ENCODE measurements around the gene MRPL42. TPM values are rescaled to one million over a fixed set of nuclear protein-coding genes. Genes with fewer than 3 reads are reported as not detected.
"Not testable (repeated sequence)": the region's sequence is repeated elsewhere in the genome, so short reads cannot be mapped to it uniquely, and the experiment has no call there.

MRPL42 gene
- total RNA-seq, 2 donors from 2014 or later, result 91.1 to 131 TPM

- Mint-ChIP-seq H3K9me3 (no peaks in the 10 kb centered on the region), H3K27me3 (ENCODE audit: insufficient read depth) (no peaks in the 10 kb centered on the region), H3K27ac (no peak overlapping the region), H3K4me3 (no peak overlapping the region), H3K4me1 (no peaks in the 10 kb centered on the region), H3K36me3 (ENCODE audit: low read depth) (peaks cover 34% of the 10 kb centered on the region)
- Histone ChIP-seq H3K9ac (ENCODE audit: extremely low read depth, low read length, poor library complexity, severe bottlenecking) (no peak overlapping the region), H3K9me3 (ENCODE audit: control insufficient read depth, low read length) (no peaks in the 10 kb centered on the region), H3K27me3 (ENCODE audit: control insufficient read depth, insufficient read depth, low read length, poor library complexity, severe bottlenecking) (no peaks in the 10 kb centered on the region), H3K4me1 (ENCODE audit: control insufficient read depth, insufficient read depth, low read length) (no peaks in the 10 kb centered on the region), H3K36me3 (ENCODE audit: control insufficient read depth, insufficient read depth, low read length) (peaks cover 8% of the 10 kb centered on the region), H3K4me3 (ENCODE audit: low read length) (no peak overlapping the region), H3K27ac (ENCODE audit: low read depth, low read length) (no peak overlapping the region)
- TF ChIP-seq, protein P1, sequence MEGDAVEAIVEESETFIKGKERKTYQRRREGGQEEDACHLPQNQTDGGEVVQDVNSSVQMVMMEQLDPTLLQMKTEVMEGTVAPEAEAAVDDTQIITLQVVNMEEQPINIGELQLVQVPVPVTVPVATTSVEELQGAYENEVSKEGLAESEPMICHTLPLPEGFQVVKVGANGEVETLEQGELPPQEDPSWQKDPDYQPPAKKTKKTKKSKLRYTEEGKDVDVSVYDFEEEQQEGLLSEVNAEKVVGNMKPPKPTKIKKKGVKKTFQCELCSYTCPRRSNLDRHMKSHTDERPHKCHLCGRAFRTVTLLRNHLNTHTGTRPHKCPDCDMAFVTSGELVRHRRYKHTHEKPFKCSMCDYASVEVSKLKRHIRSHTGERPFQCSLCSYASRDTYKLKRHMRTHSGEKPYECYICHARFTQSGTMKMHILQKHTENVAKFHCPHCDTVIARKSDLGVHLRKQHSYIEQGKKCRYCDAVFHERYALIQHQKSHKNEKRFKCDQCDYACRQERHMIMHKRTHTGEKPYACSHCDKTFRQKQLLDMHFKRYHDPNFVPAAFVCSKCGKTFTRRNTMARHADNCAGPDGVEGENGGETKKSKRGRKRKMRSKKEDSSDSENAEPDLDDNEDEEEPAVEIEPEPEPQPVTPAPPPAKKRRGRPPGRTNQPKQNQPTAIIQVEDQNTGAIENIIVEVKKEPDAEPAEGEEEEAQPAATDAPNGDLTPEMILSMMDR (conservative IDR thresholded peaks at IDR 0.05), result no peak
- WGBS, 2 experiments (ENCODE audit: insufficient coverage in 1 of 2, insufficient read length in 1 of 2), result 83 to 89% methylated on average over 5 to 10 of the region's 11 CpGs
- peak; percentile 41 for DNase-seq
Observed at GRCh38 chr12:93550748-93551611, 83.7 kb downstream of the MRPL42 start.

GRCh38 chr12:93552427-93552826 is 85.1 kb downstream of the MRPL42 start:
- TF ChIP-seq, protein P1 (conservative IDR thresholded peaks at IDR 0.05), result no peak
- Histone ChIP-seq H3K27me3 (ENCODE audit: control insufficient read depth, insufficient read depth, low read length, poor library complexity, severe bottlenecking) (no peaks in the 10 kb centered on the region), H3K9me3 (ENCODE audit: control insufficient read depth, low read length) (peaks cover 9% of the 10 kb centered on the region), H3K4me3 (ENCODE audit: low read length) (no peak overlapping the region), H3K9ac (ENCODE audit: extremely low read depth, low read length, poor library complexity, severe bottlenecking) (no peak overlapping the region), H3K27ac (ENCODE audit: low read depth, low read length) (no peak overlapping the region), H3K4me1 (ENCODE audit: control insufficient read depth, insufficient read depth, low read length) (no peaks in the 10 kb centered on the region), H3K36me3 (ENCODE audit: control insufficient read depth, insufficient read depth, low read length) (peaks cover 20% of the 10 kb centered on the region)
- Mint-ChIP-seq H3K4me3 (no peak overlapping the region), H3K36me3 (ENCODE audit: low read depth) (peaks cover 45% of the 10 kb centered on the region), H3K27me3 (ENCODE audit: insufficient read depth) (no peaks in the 10 kb centered on the region), H3K4me1 (no peaks in the 10 kb centered on the region), H3K9me3 (no peaks in the 10 kb centered on the region), H3K27ac (no peak overlapping the region)
- DNase-seq, result no peak
- 83 to 89% methylated on average over 3 to 4 of the region's 4 CpGs for whole genome bisulfite sequencing, 2 experiments (ENCODE audit: insufficient coverage in 1 of 2, insufficient read length in 1 of 2)

DNA sequence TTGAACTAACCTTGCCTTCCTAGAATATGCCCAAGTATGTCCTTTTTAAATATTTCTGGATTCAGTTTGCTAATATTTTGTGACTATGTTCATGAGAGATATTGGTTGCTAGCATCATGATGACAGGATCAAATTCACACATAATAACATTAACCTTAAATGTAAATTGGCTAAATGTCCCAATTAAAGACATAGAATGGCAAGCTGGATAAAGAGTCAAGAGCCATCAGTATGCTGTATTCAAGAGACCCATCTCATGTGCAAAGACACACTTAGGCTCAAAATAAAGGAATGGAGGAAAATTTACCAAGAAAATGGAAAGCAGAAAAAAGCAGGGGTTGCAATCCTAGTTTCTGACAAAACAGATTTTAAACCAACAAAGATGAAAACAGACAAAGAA is 90.6 kb downstream of the MRPL42 start:
- H3K4me3 Mint-ChIP-seq; H3K27me3 Mint-ChIP-seq (ENCODE audit: insufficient read depth): not testable (repeated sequence)

GRCh38 chr12:93558685-93559084 is 91.4 kb downstream of the MRPL42 start:
- not testable (repeated sequence) for H3K27me3 ChIP-seq (ENCODE audit: control insufficient read depth, insufficient read depth, low read length, poor library complexity, severe bottlenecking); H3K4me3 Mint-ChIP-seq; DNase-seq; H3K27ac Mint-ChIP-seq; H3K4me1 Mint-ChIP-seq; H3K9ac ChIP-seq (ENCODE audit: extremely low read depth, low read length, poor library complexity, severe bottlenecking); H3K27me3 Mint-ChIP-seq (ENCODE audit: insufficient read depth); H3K27ac ChIP-seq (ENCODE audit: low read depth, low read length); H3K4me1 ChIP-seq (ENCODE audit: control insufficient read depth, insufficient read depth, low read length)
- Mint-ChIP-seq H3K36me3 (ENCODE audit: low read depth) (peaks cover 74% of the 10 kb centered on the region), H3K9me3 (peaks cover 35% of the 10 kb centered on the region)
- peak overlapping the region; percentile 14 for H3K4me3 ChIP-seq (ENCODE audit: low read length)
- WGBS, 2 experiments (ENCODE audit: insufficient coverage in 1 of 2, insufficient read length in 1 of 2), result 83% methylated on average over 1 of the region's 1 CpG; no CpG with 5 or more reads in 1 of the 2 experiments
- H3K9me3 ChIP-seq (ENCODE audit: control insufficient read depth, low read length), result peaks cover 41% of the 10 kb centered on the region
- H3K36me3 ChIP-seq (ENCODE audit: control insufficient read depth, insufficient read depth, low read length), result peaks cover 28% of the 10 kb centered on the region

More for the DNA sequence above, 90.6 kb downstream of the MRPL42 start:
- H3K4me1 ChIP-seq (ENCODE audit: control insufficient read depth, insufficient read depth, low read length); H3K27ac Mint-ChIP-seq; H3K4me1 Mint-ChIP-seq; H3K27me3 ChIP-seq (ENCODE audit: control insufficient read depth, insufficient read depth, low read length, poor library complexity, severe bottlenecking); H3K9ac ChIP-seq (ENCODE audit: extremely low read depth, low read length, poor library complexity, severe bottlenecking); DNase-seq; H3K27ac ChIP-seq (ENCODE audit: low read depth, low read length): not testable (repeated sequence)
- Histone ChIP-seq H3K36me3 (ENCODE audit: control insufficient read depth, insufficient read depth, low read length) (peaks cover 28% of the 10 kb centered on the region), H3K9me3 (ENCODE audit: control insufficient read depth, low read length) (peaks cover 41% of the 10 kb centered on the region), H3K4me3 (ENCODE audit: low read length) (peak overlapping the region; percentile 14)
- peaks cover 35% of the 10 kb centered on the region for H3K9me3 Mint-ChIP-seq
- peaks cover 80% of the 10 kb centered on the region for H3K36me3 Mint-ChIP-seq (ENCODE audit: low read depth)
